ENCODE results near the gene ZDHHC24. TPM values are rescaled to one million over a fixed set of nuclear protein-coding genes. Genes with fewer than 3 reads are reported as not detected.
A peak's percentile ranks its signal among the peaks of the same experiment; 100 is the strongest.

The ZDHHC24 gene
- total RNA-seq, 3 donors from 2014 or later (not counting 1 experiment from before 2014, with no cell fraction given): 18.5 to 34.9 (median 28.9) TPM

- Histone ChIP-seq H3K4me1 (ENCODE audit: control insufficient read depth, insufficient read depth, low read length) (peaks cover 21% of the 10 kb centered on the region), H3K27ac (ENCODE audit: low read length) (no peak overlapping the region), H3K36me3 (ENCODE audit: control insufficient read depth, insufficient read depth, low read length) (no peaks in the 10 kb centered on the region), H3K4me3 (ENCODE audit: low read length) (no peak overlapping the region), H3K9me3 (ENCODE audit: control insufficient read depth, insufficient read depth, low read length) (no peaks in the 10 kb centered on the region), H3K27me3 (ENCODE audit: control insufficient read depth, insufficient read depth, low read length) (no peaks in the 10 kb centered on the region)
- 95% methylated on average over 11 of the region's 11 CpGs for WGBS (ENCODE audit: insufficient coverage)
- Mint-ChIP-seq H3K27ac (peak overlapping the region; percentile 34 to 72), H3K4me3 (peak overlapping the region; percentile 37), H3K9me3 (no peaks in the 10 kb centered on the region), H3K36me3 (no peaks in the 10 kb centered on the region), H3K27me3 (ENCODE audit: low read depth in 2 of 2) (no peaks in the 10 kb centered on the region), H3K4me1 (peaks cover 13 to 42% of the 10 kb centered on the region in 2 donors)
- intact Hi-C loops (cut with micrococcal nuclease): no loop called here
- no peak for DNase-seq
- ATAC-seq: no peak
- TF ChIP-seq CTCF (IDR thresholded peaks at IDR 0.05): no peak
Measured at GRCh38 chr11:66477263-66478201, 68.3 kb downstream of the ZDHHC24 start.

DNA sequence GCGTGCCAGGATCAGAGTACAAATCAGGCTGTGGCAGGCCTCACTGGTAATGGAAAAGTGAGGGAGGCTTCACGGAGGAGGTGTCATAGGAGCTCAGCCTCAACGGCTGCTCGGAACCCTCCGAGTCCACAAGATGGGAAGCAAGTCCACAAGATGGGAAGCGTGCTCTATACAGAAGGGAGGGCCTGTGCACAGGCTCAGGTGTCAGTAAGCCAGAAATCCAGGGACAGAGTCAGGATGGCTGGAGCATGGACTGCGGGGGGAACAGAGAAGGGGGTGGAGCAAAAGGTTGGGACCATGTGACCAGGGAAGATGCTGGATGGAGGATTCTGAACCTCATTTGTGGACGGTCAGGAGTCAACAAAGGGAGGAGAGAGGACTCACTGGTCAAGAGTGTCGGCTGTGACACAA, 69.0 kb downstream of the ZDHHC24 start:
- ATAC-seq: no peak
- DNase-seq: no peak
- Mint-ChIP-seq H3K27ac (peak overlapping the region in 1 of 2 donors; percentile 72), H3K9me3 (no peaks in the 10 kb centered on the region), H3K36me3 (no peaks in the 10 kb centered on the region), H3K4me3 (no peak overlapping the region), H3K4me1 (peaks cover 13 to 37% of the 10 kb centered on the region in 2 donors), H3K27me3 (ENCODE audit: low read depth in 2 of 2) (no peaks in the 10 kb centered on the region)
- Histone ChIP-seq H3K27me3 (ENCODE audit: control insufficient read depth, insufficient read depth, low read length) (no peaks in the 10 kb centered on the region), H3K36me3 (ENCODE audit: control insufficient read depth, insufficient read depth, low read length) (no peaks in the 10 kb centered on the region), H3K4me1 (ENCODE audit: control insufficient read depth, insufficient read depth, low read length) (peaks cover 21% of the 10 kb centered on the region), H3K27ac (ENCODE audit: low read length) (no peak overlapping the region), H3K4me3 (ENCODE audit: low read length) (no peak overlapping the region), H3K9me3 (ENCODE audit: control insufficient read depth, insufficient read depth, low read length) (no peaks in the 10 kb centered on the region)
- no peak for TF ChIP-seq CTCF (IDR thresholded peaks at IDR 0.05)
- 96% methylated on average over 9 of the region's 9 CpGs for WGBS (ENCODE audit: insufficient coverage)
- intact Hi-C loops (cut with micrococcal nuclease): no loop called here

- H3K4me3 ChIP-seq (ENCODE audit: low read length): no peak overlapping the region
- no peak for DNase-seq
- WGBS (ENCODE audit: insufficient coverage): 95% methylated on average over 10 of the region's 10 CpGs
- H3K27ac ChIP-seq (ENCODE audit: low read length): no peak overlapping the region
- intact Hi-C loops (cut with micrococcal nuclease): no loop called here
- Mint-ChIP-seq H3K4me3 (no peak overlapping the region), H3K27me3 (ENCODE audit: low read depth in 2 of 2) (no peaks in the 10 kb centered on the region), H3K4me1 (peaks cover 13 to 37% of the 10 kb centered on the region in 2 donors), H3K27ac (peak overlapping the region in 1 of 2 donors; percentile 72), H3K9me3 (no peaks in the 10 kb centered on the region), H3K36me3 (no peaks in the 10 kb centered on the region)
- no peaks in the 10 kb centered on the region for H3K27me3 ChIP-seq (ENCODE audit: control insufficient read depth, insufficient read depth, low read length)
- no peak for ATAC-seq
- no peak for TF ChIP-seq CTCF (IDR thresholded peaks at IDR 0.05)
- H3K4me1 ChIP-seq (ENCODE audit: control insufficient read depth, insufficient read depth, low read length): peaks cover 21% of the 10 kb centered on the region
- H3K36me3 ChIP-seq (ENCODE audit: control insufficient read depth, insufficient read depth, low read length): no peaks in the 10 kb centered on the region
- no peaks in the 10 kb centered on the region for H3K9me3 ChIP-seq (ENCODE audit: control insufficient read depth, insufficient read depth, low read length)
Measured at GRCh38 chr11:66476173-66476840, 69.5 kb downstream of the ZDHHC24 start.

Measured in natural killer cell (primary cell).